ENCODE data around the gene PREPL. TPM values are rescaled to one million over a fixed set of nuclear protein-coding genes. Genes with fewer than 3 reads are reported as not detected.

Gene PREPL
- total and polyA plus RNA-seq, 10 of the 15 experiments (the other 5 are each of a cell fraction or from before 2014, with no cell fraction given) = 9.2 to 43.0 (median 20.4) TPM

GRCh38 chr2:44335806-44336538 is 25.3 kb downstream of the PREPL start:
- ChIA-PET SMC1A (ENCODE audit: uncharacterized antibody, unreplicated experiment) (interaction anchor here (1.0 kb wide), 2 partner anchors 13 to 19 kb away, joined by 3 read pairs; no protein-coding TSS in a partner anchor), POLR2A (no interaction called here), RAD21 (ENCODE audit: unreplicated experiment) (no interaction called here), CTCF (interaction anchor here (0.9 to 1.4 kb wide), 3 partner anchors 11 to 292 kb away, joined by 3 read pairs; no protein-coding TSS in a partner anchor)
- intact Hi-C loops (cut with micrococcal nuclease; ENCODE audit: unreplicated experiment) = no loop called here
- no peaks in the 10 kb centered on the region for H3K4me1 ChIP-seq (ENCODE audit: control insufficient read depth, insufficient read depth, low read length)
- FAIRE-seq (peak; percentile 72), DNase-seq (ENCODE audit: low read depth, low spot score) (no peak), ATAC-seq (no peak)
- no peaks in the 10 kb centered on the region for H3K27me3 ChIP-seq (replicated peaks in 1 of 2; ENCODE audit: control insufficient read depth in 2 of 2, insufficient read depth in 2 of 2, low read length in 1 of 2)
- in situ Hi-C loops (cut with MboI) = no loop called here
- WGBS (ENCODE audit: insufficient coverage, insufficient replicate concordance, low lambda C conversion rate, missing lambda C conversion rate) = 79% methylated on average over 2 of the region's 2 CpGs
- H3K79me2 ChIP-seq (ENCODE audit: control insufficient read depth, insufficient read depth, low read length) = no peaks in the 10 kb centered on the region
- no TSS peak for BruUV-seq (replicated peaks)
- peaks cover 5 to 7% of the 10 kb centered on the region in 2 experiments; a peak in 3 of 4 replicates for H3K36me3 ChIP-seq (ENCODE audit: control insufficient read depth in 2 of 2, insufficient read depth in 2 of 2, low read length in 1 of 2)
- no peak overlapping the region for H3K4me3 ChIP-seq
- no peak overlapping the region for H2AFZ ChIP-seq (ENCODE audit: control insufficient read depth, low read depth, low read length)
- no peak overlapping the region for H3K9ac ChIP-seq (ENCODE audit: control insufficient read depth, insufficient read depth, low read length)
- H3K27ac ChIP-seq (ENCODE audit: control insufficient read depth, insufficient read depth) = no peak overlapping the region
- H4K20me1 ChIP-seq (ENCODE audit: control insufficient read depth, insufficient read depth) = no peaks in the 10 kb centered on the region
- H3K4me2 ChIP-seq (ENCODE audit: control insufficient read depth, insufficient read depth) = no peak overlapping the region
- H3K9me3 ChIP-seq (replicated peaks; ENCODE audit: control insufficient read depth, insufficient read depth, low read length) = no peaks in the 10 kb centered on the region
- TF ChIP-seq SRF (IDR thresholded peaks at IDR 0.05; ENCODE audit: low read depth in 2 of 2, low read length in 2 of 2) (no peak), ATF2 (IDR thresholded peaks at IDR 0.05; ENCODE audit: low read length) (no peak), PBX3 (IDR thresholded peaks at IDR 0.05; ENCODE audit: insufficient replicate concordance, low read depth, low read length) (no peak), RELB (IDR thresholded peaks at IDR 0.05; ENCODE audit: low read depth) (no peak), ZBTB33 (IDR thresholded peaks at IDR 0.05) (no peak), PAX5 (IDR thresholded peaks at IDR 0.05; ENCODE audit: borderline replicate concordance, low read depth, low read length) (no peak), BMI1 (IDR thresholded peaks at IDR 0.05; ENCODE audit: borderline replicate concordance) (no peak), POLR2AphosphoS5 (IDR thresholded peaks at IDR 0.05; ENCODE audit: low read length) (no peak), SMAD1 (IDR thresholded peaks at IDR 0.05; ENCODE audit: low read depth, partially characterized antibody) (no peak), E4F1 (IDR thresholded peaks at IDR 0.05; ENCODE audit: borderline replicate concordance, partially characterized antibody) (no peak), ZNF274 (IDR thresholded peaks at IDR 0.05; ENCODE audit: insufficient read depth, insufficient read length) (no peak), PKNOX1 (IDR thresholded peaks at IDR 0.05) (no peak), CBFB (IDR thresholded peaks at IDR 0.05; ENCODE audit: low read depth) (no peak)
